Lower lobe of right lung (tissue), 2 donors: ENCODE data around the gene MYOM1. TPM values are rescaled to one million over a fixed set of nuclear protein-coding genes. Genes with fewer than 3 reads are reported as not detected.

Experiments used
- ATAC-seq, 2 donors: fragments of 200-7000 bp; cut with Tn5 transposase; one replicate each; pipeline ENCODE4 v1.9.1; 2020 to 2022; ENCODE audit warnings: mild to moderate bottlenecking in 2 of 2, moderate library complexity in 2 of 2
- DNase-seq: peaks from one replicate; pipeline ENCODE4 v3.0.0-alpha.2; 2020
- H3K27ac ChIP-seq: fragments of 200-600 bp; one replicate; pipeline ENCODE4 v1.8.0; 2022
- H3K27me3 ChIP-seq: fragments of 200-600 bp; one replicate; pipeline ENCODE4 v1.8.0; 2022; ENCODE audit warnings: low read depth
- H3K36me3 ChIP-seq: fragments of 200-600 bp; one replicate; pipeline ENCODE4 v1.8.0; 2022; ENCODE audit warnings: mild to moderate bottlenecking
- H3K4me1 ChIP-seq: fragments of 200-600 bp; one replicate; pipeline ENCODE4 v1.8.0; 2022
- H3K4me3 ChIP-seq: fragments of 200-600 bp; one replicate; pipeline ENCODE4 v1.8.0; 2022; ENCODE audit warnings: mild to moderate bottlenecking
- H3K9me3 ChIP-seq: fragments of 200-600 bp; one replicate; pipeline ENCODE4 v1.8.0; 2022
- intact Hi-C: fragments of 100-400 bp; cut with DNase I; formaldehyde crosslinking; loops from one replicate; pipeline ENCODE4 v1.11.0; 2022
- total RNA-seq: library from RNA; stranded (reverse); fragmentation: NEBNext Ultra II Directional; extraction: Animal tissue kit (Norgen Biotek cat#: 25700); gene quantifications from one replicate; pipeline ENCODE4 v1.2.1, GENCODE V29; 2021
- TF ChIP-seq, protein P1 (sequence below): fragments of 200-600 bp; IDR thresholded peaks from one replicate; pipeline ENCODE4 v1.8.0; 2022; ENCODE audit warnings: antibody characterized with exemption, mild to moderate bottlenecking
- donor health status: DM: no; HTN: yes; CAD: no; lungs with severe emphysema.

The MYOM1 gene
- total RNA-seq, 1 donor from 2014 or later, result 5.0 TPM

DNA sequence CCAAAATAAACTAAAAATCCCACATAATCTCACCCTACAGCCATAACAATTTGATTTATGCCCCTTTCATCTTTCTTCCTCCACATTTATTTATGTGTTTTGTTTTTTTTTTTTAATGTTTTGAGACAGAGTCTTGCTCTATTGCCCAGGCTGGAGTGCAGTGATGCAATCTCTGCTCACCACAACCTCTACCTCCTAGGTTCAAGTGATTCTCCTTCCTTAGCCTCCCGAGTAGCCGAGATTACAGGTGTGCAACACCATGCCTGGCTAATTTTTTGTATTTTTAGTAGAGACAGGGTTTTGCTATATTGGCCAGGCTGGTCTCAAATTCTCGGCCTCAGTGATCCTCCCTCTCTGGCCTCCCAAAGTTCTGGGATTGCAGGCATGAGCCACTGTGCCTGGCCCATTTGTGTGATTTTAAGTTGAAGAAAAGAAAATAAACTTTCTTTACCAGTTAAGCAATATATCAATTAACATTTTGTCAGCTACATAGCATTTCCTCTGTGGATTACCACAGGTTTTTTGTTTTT, 170.9 kb downstream of the MYOM1 start:
- TF ChIP-seq, protein P1, sequence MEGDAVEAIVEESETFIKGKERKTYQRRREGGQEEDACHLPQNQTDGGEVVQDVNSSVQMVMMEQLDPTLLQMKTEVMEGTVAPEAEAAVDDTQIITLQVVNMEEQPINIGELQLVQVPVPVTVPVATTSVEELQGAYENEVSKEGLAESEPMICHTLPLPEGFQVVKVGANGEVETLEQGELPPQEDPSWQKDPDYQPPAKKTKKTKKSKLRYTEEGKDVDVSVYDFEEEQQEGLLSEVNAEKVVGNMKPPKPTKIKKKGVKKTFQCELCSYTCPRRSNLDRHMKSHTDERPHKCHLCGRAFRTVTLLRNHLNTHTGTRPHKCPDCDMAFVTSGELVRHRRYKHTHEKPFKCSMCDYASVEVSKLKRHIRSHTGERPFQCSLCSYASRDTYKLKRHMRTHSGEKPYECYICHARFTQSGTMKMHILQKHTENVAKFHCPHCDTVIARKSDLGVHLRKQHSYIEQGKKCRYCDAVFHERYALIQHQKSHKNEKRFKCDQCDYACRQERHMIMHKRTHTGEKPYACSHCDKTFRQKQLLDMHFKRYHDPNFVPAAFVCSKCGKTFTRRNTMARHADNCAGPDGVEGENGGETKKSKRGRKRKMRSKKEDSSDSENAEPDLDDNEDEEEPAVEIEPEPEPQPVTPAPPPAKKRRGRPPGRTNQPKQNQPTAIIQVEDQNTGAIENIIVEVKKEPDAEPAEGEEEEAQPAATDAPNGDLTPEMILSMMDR, result no peak
- Histone ChIP-seq H3K27me3 (no peaks in the 10 kb centered on the region), H3K4me3 (no peak overlapping the region), H3K36me3 (no peaks in the 10 kb centered on the region), H3K9me3 (no peaks in the 10 kb centered on the region), H3K27ac (no peak overlapping the region), H3K4me1 (peaks cover 17% of the 10 kb centered on the region)
- DNase-seq (no peak), ATAC-seq (no peak)
- intact Hi-C loops, result no loop called here

DNA sequence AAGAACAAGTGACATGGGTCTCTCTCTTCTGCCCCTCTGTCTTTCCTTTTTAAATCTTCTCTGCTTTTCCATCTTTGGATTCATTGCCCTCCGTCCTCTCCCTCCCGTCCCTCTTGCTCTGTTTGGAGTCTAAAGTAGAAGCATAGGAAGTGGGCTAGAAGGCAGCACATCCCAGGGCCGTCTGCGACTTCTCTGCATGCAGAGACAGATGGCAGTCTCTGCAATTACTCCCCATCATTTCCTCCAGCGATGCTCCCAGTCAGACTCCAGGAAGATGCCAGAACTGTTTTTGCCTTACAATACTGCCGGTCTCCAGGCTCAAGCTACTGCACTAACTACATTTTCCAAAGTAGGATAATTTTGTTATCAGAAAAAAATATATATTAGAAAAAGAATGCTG, 171.6 kb downstream of the MYOM1 start:
- Histone ChIP-seq H3K27me3 (no peaks in the 10 kb centered on the region), H3K4me3 (no peak overlapping the region), H3K4me1 (peaks cover 17% of the 10 kb centered on the region), H3K27ac (no peak overlapping the region), H3K36me3 (no peaks in the 10 kb centered on the region), H3K9me3 (no peaks in the 10 kb centered on the region)
- TF ChIP-seq, protein P1, result no peak
- intact Hi-C loops, result no loop called here
- DNase-seq, result no peak
- ATAC-seq, result no peak

DNA sequence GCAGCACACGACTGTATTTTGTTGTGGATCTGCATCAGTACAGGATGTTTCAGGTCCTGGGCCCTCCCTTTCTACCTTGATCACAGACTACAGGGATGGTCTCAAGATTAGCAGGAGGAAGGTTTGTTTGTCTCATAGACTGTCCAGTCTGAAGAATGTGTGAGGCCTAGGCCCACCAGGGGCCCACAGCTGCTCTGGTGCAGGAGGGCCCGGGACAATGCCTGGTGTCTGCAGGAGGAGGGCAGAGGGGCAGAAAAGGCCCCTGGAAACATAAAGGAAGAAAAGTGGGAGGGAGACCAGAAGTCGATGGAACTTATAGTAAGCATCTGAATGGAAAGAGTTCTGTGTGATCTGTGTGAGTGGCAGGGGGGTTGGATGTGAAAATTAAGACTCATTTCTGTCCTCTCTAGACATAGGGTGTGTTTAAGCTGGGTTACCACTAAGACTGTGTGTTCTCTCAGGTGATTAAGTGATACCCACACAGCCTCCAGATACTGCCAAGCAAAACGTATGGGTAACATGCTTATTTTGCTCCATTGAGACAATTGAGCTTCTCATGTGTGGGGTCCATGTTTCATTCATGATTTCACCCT, 173.5 kb downstream of the MYOM1 start:
- H3K27ac ChIP-seq, result no peak overlapping the region
- H3K27me3 ChIP-seq, result no peaks in the 10 kb centered on the region
- intact Hi-C loops, result no loop called here
- ATAC-seq (no peak), DNase-seq (no peak)
- H3K36me3 ChIP-seq, result no peaks in the 10 kb centered on the region
- no peak overlapping the region for H3K4me3 ChIP-seq
- H3K9me3 ChIP-seq, result no peaks in the 10 kb centered on the region
- TF ChIP-seq, protein P1, result no peak
- peaks cover 10% of the 10 kb centered on the region for H3K4me1 ChIP-seq

DNA sequence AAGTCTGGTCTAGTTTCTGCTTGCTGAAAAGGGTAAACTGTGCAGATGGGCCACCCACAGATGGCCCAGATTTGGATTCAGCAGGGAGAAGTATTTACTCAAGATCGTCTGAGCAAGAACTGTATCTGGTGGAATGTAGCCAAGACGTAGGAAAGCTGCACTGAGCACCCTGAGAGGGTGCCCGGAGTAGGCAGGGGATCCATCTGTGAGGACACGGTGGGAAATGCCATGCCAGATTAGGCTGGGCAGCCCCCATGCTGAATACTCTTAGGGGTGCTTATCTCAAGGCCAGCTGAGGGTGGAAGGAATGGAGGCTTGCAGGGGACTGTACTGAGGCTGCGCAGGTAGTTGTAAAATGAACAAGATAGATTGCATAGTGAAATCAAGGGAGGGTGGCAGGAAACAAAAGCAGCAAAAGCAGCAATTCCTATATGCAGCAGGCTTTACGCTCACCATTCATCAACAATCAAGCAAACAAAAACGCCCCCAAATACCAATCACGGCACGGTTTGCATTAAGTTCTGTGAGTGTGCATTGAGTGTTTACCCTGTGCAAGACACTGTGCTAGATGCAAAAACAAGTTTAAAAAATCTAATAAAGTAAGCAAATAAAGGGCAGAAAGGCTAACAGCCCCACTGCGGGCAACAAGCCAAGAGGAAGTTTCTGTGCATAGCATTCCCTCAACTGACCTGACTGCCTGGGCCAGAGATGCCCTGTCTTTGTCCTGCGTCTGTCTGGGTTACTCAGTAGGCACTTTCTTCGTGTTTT, 174.7 kb downstream of the MYOM1 start:
- peak overlapping the region; percentile 37 for H3K27ac ChIP-seq
- H3K4me1 ChIP-seq, result peaks cover 10% of the 10 kb centered on the region
- no peaks in the 10 kb centered on the region for H3K27me3 ChIP-seq
- intact Hi-C loops, result no loop called here
- no peak overlapping the region for H3K4me3 ChIP-seq
- H3K36me3 ChIP-seq, result no peaks in the 10 kb centered on the region
- DNase-seq, result peak; percentile 69
- H3K9me3 ChIP-seq, result no peaks in the 10 kb centered on the region
- TF ChIP-seq, protein P1, result no peak
- ATAC-seq, result peak; percentile 76 to 77

DNA sequence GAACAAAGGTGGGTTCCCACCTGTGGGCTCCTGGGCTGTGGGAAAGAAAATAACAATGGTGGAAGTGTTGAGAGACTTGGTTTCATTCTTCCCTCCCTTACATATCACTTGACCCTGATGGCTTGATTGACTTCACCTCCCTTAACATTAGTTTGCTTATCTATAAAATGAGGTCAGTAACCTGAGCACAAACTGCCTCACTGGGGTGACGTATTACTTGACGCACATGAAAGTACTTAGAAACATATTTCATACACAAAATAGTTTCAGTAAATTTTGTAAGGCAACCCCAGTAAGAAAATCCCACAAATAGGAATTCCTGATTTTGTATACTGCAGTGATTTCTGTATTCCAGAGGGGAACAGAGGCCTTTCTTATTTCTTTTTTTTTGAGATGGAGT, 177.4 kb downstream of the MYOM1 start:
- TF ChIP-seq, protein P1, result no peak
- intact Hi-C loops, result no loop called here
- ATAC-seq (no peak), DNase-seq (no peak)
- Histone ChIP-seq H3K4me1 (peaks cover 10% of the 10 kb centered on the region), H3K4me3 (no peak overlapping the region), H3K27ac (no peak overlapping the region), H3K27me3 (no peaks in the 10 kb centered on the region), H3K36me3 (no peaks in the 10 kb centered on the region), H3K9me3 (no peaks in the 10 kb centered on the region)
